ENCODE results near the gene SEMA4G. TPM values are rescaled to one million over a fixed set of nuclear protein-coding genes. Genes with fewer than 3 reads are reported as not detected.

The SEMA4G gene
- total RNA-seq, 1 donor from 2014 or later, result 2.1 TPM

- Histone ChIP-seq H3K4me1 (peaks cover 23 to 34% of the 10 kb centered on the region in 2 donors), H3K9me3 (no peaks in the 10 kb centered on the region), H3K27ac (peak overlapping the region; percentile 99 to 100), H3K4me3 (peak overlapping the region; percentile 79 to 92), H3K27me3 (no peaks in the 10 kb centered on the region), H3K36me3 (peaks cover 36% of the 10 kb centered on the region in 2 donors)
- DNase-seq (ENCODE audit: low spot score in 2 of 2), result peak; percentile 83 to 97
- no peak for TF ChIP-seq CTCF (IDR thresholded peaks at IDR 0.05)
- intact Hi-C loops (cut with DNase I), result loop anchor here (1.0 to 10.0 kb wide), 2 partner anchors 11 to 1644 kb away; partner anchors contain the start of gene TRIM8
These were observed 31.8 kb downstream of the SEMA4G start for GRCh38 chr10:101000915-101001658.

GRCh38 chr10:101001659-101002035 is 32.3 kb downstream of the SEMA4G start:
- no peak for TF ChIP-seq CTCF (IDR thresholded peaks at IDR 0.05)
- Histone ChIP-seq H3K36me3 (peaks cover 42% of the 10 kb centered on the region in 2 donors), H3K27me3 (no peaks in the 10 kb centered on the region), H3K4me3 (peak overlapping the region; percentile 79 to 92), H3K4me1 (peaks cover 20 to 29% of the 10 kb centered on the region in 2 donors), H3K27ac (peak overlapping the region; percentile 99 to 100), H3K9me3 (no peaks in the 10 kb centered on the region)
- no peak for DNase-seq (ENCODE audit: low spot score in 2 of 2)
- intact Hi-C loops (cut with DNase I), result loop anchor here (1.0 to 10.0 kb wide), 2 partner anchors 11 to 1643 kb away; partner anchors contain the start of gene TRIM8

GRCh38 chr10:101002456-101002855 is 33.2 kb downstream of the SEMA4G start:
- Histone ChIP-seq H3K4me1 (peaks cover 19 to 24% of the 10 kb centered on the region in 2 donors), H3K36me3 (peaks cover 50% of the 10 kb centered on the region in 2 donors), H3K4me3 (peak overlapping the region in 1 of 2 donors; percentile 79), H3K27me3 (no peaks in the 10 kb centered on the region), H3K9me3 (no peaks in the 10 kb centered on the region), H3K27ac (peak overlapping the region; percentile 99 to 100)
- intact Hi-C loops (cut with DNase I), result loop anchor here (10.0 kb wide), 1 partner anchor 1642 kb away; the partner anchor contains the start of gene TRIM8
- TF ChIP-seq CTCF (IDR thresholded peaks at IDR 0.05), result no peak
- no peak for DNase-seq (ENCODE audit: low spot score in 2 of 2)

DNA sequence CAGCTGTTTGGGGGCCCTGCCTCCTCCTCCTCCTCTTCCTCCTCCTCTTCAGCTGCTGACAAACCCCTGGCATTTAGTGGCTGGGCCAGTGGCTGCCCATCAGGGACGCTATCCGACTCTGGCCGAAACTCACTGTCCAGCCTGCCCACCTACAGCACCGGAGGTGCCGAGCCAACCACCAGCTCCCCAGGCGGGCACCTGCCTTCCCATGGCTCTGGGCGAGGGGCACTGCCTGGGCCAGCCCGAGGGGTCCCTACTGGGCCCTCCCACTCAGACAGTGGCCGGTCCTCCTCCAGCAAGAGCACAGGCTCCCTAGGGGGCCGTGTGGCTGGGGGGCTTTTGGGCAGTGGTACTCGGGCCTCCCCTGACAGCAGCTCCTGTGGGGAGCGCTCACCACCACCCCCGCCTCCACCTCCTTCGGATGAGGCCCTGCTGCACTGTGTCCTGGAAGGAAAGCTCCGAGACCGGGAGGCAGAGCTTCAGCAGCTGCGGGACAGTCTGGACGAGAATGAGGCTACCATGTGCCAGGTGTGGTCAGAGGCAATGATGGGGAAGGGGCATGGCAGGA is 34.4 kb downstream of the SEMA4G start:
- H3K27me3 ChIP-seq, result no peaks in the 10 kb centered on the region
- TF ChIP-seq CTCF (IDR thresholded peaks at IDR 0.05), result no peak
- H3K36me3 ChIP-seq, result peaks cover 50 to 52% of the 10 kb centered on the region in 2 donors
- peak overlapping the region; percentile 99 to 100 for H3K27ac ChIP-seq
- H3K4me1 ChIP-seq, result peaks cover 16 to 22% of the 10 kb centered on the region in 2 donors
- no peak overlapping the region for H3K4me3 ChIP-seq
- intact Hi-C loops (cut with DNase I), result loop anchor here (10.0 kb wide), 1 partner anchor 1641 kb away; the partner anchor contains the start of gene TRIM8
- H3K9me3 ChIP-seq, result no peaks in the 10 kb centered on the region
- no peak for DNase-seq (ENCODE audit: low spot score in 2 of 2)

- DNase-seq (ENCODE audit: low spot score in 2 of 2), result no peak
- peaks cover 50 to 52% of the 10 kb centered on the region in 2 donors for H3K36me3 ChIP-seq
- no peaks in the 10 kb centered on the region for H3K27me3 ChIP-seq
- intact Hi-C loops (cut with DNase I), result loop anchor here (10.0 kb wide), 1 partner anchor 1639 kb away; the partner anchor contains the start of gene TRIM8
- peaks cover 16 to 19% of the 10 kb centered on the region in 2 donors for H3K4me1 ChIP-seq
- H3K9me3 ChIP-seq, result no peaks in the 10 kb centered on the region
- no peak for TF ChIP-seq CTCF (IDR thresholded peaks at IDR 0.05)
- H3K4me3 ChIP-seq, result no peak overlapping the region
- no peak overlapping the region for H3K27ac ChIP-seq
These were observed 36.1 kb downstream of the SEMA4G start for GRCh38 chr10:101005361-101005760.

All from ascending aorta (tissue), 2 donors.